Endothelial cell of umbilical vein (primary cell): ENCODE measurements around the gene MAEL. TPM values are rescaled to one million over a fixed set of nuclear protein-coding genes. Genes with fewer than 3 reads are reported as not detected.

ENCODE experiments used
- BruUV-seq: library from RNA; stranded (reverse); fragments of 400-500 nt; replicated peaks from 2 replicates; lab custom pipeline; 2021; lab: Mats Ljungman, UMichigan
- CTCF ChIA-PET: fragments of 300-600, 350-600 bp; sonication (Branson Sonifier 250); formaldehyde crosslinking; loops from one replicate; lab custom pipeline; 2021; ENCODE audit warnings: antibody characterized with exemption, inconsistent platforms; lab: Charles Lee
- POLR2A ChIA-PET: fragments of 300-600, 350-600 bp; sonication (Branson Sonifier 250); formaldehyde crosslinking; loops from one replicate; lab custom pipeline; 2021; ENCODE audit warnings: antibody characterized with exemption, inconsistent platforms; lab: Charles Lee
- DNase-seq: peaks from one replicate; pipeline ENCODE4 v3.0.0-alpha.2; 2011; ENCODE audit warnings: low read depth, low spot score
- FAIRE-seq: peaks from 2 replicates; lab custom pipeline; 2011; peaks lifted over from hg19 to GRCh38; lab: Jason Lieb, UNC
- H2AFZ ChIP-seq: 2 replicates; pipeline ENCODE4 v1.6.0; 2012; ENCODE audit warnings: low read depth, low read length, control low read depth, inconsistent platforms
- H3K27ac ChIP-seq: 2 replicates; pipeline ENCODE4 v1.5.1; 2011; ENCODE audit warnings: low read depth, mild to moderate bottlenecking, control low read depth, low read length, moderate library complexity; ENCODE audit not compliant: insufficient read depth
- H3K27me3 ChIP-seq, 2 experiments: 2 replicates each; pipeline versions ENCODE4 v1.6.0 to v1.6.1; 2011; ENCODE audit warnings: low read length in 2 of 2, mixed read lengths in 1 of 2; ENCODE audit not compliant: control insufficient read depth in 2 of 2, insufficient read depth in 2 of 2
- H3K36me3 ChIP-seq, 2 experiments: 2 replicates in 1 of 2; 3 replicates in 1 of 2; pipeline ENCODE4 v1.5.1; 2011; ENCODE audit warnings: low read length in 2 of 2, mild to moderate bottlenecking in 1 of 2, moderate library complexity in 1 of 2; ENCODE audit not compliant: control insufficient read depth in 2 of 2, insufficient read depth in 2 of 2; ENCODE audit errors: extremely low read depth in 1 of 2
- H3K4me1 ChIP-seq: 3 replicates; pipeline ENCODE4 v1.5.1; 2011; ENCODE audit warnings: mild to moderate bottlenecking, low read length; ENCODE audit not compliant: control insufficient read depth, insufficient read depth; ENCODE audit errors: extremely low read depth
- H3K4me2 ChIP-seq: 2 replicates; pipeline ENCODE4 v1.6.1; 2011; ENCODE audit warnings: low read length, control low read depth, mixed read lengths; ENCODE audit not compliant: insufficient read depth
- H3K4me3 ChIP-seq, 3 experiments: fragments of 200-600 bp in 1 of 3; sonication (generic), shearing (Covaris generic) in 1 of 3; replicated peaks in 1 of 3; 2 replicates each; pipeline ENCODE4 v1.5.1; 2011 to 2016; ENCODE audit warnings: control low read depth in 3 of 3, low read length in 3 of 3, mild to moderate bottlenecking in 2 of 3, inconsistent platforms in 1 of 3, low read depth in 1 of 3, moderate library complexity in 1 of 3; ENCODE audit not compliant: insufficient read depth in 1 of 3
- H3K79me2 ChIP-seq: 2 replicates; pipeline ENCODE4 v1.6.0; 2012; ENCODE audit warnings: low read length, inconsistent platforms; ENCODE audit not compliant: control insufficient read depth, insufficient read depth
- H3K9ac ChIP-seq: replicated peaks from 2 replicates; pipeline ENCODE3; 2011; ENCODE audit warnings: low read length, control low read depth; ENCODE audit not compliant: insufficient read depth; ENCODE audit errors: extremely low read depth
- H3K9me1 ChIP-seq: replicated peaks from 3 replicates; pipeline ENCODE4 v1.6.0; 2011; ENCODE audit warnings: mild to moderate bottlenecking, low read length; ENCODE audit not compliant: control insufficient read depth, insufficient read depth; ENCODE audit errors: extremely low read depth
- H3K9me3 ChIP-seq: replicated peaks from 2 replicates; pipeline ENCODE4 v1.5.1; 2012; ENCODE audit warnings: low read length, inconsistent platforms; ENCODE audit not compliant: control insufficient read depth, insufficient read depth
- H4K20me1 ChIP-seq: replicated peaks from 2 replicates; pipeline ENCODE3; 2011; ENCODE audit warnings: mild to moderate bottlenecking, low read length; ENCODE audit not compliant: control insufficient read depth, insufficient read depth; ENCODE audit errors: extremely low read depth
- EZH2 ChIP-seq: IDR thresholded peaks from 2 replicates; pipeline ENCODE4 v1.6.1; 2012; ENCODE audit warnings: borderline replicate concordance, low read depth, mild to moderate bottlenecking, moderate library complexity, low read length, inconsistent platforms; ENCODE audit not compliant: severe bottlenecking
- FOS ChIP-seq: IDR thresholded peaks from 2 replicates; pipeline ENCODE4 v1.6.1; 2011; ENCODE audit warnings: mild to moderate bottlenecking, low read length, moderate library complexity, borderline replicate concordance; ENCODE audit not compliant: insufficient read depth
- GATA2 ChIP-seq: IDR thresholded peaks from 2 replicates; pipeline ENCODE4 v1.7.0; 2011; ENCODE audit warnings: low read depth, mild to moderate bottlenecking, moderate library complexity, mixed read lengths, low read length; ENCODE audit not compliant: insufficient read length, insufficient read depth
- JUN ChIP-seq: IDR thresholded peaks from 2 replicates; pipeline ENCODE4 v1.6.1; 2011; ENCODE audit warnings: borderline replicate concordance, low read depth; ENCODE audit not compliant: insufficient read length, insufficient read depth
- MYC ChIP-seq: IDR thresholded peaks from one replicate; pipeline ENCODE4 v1.6.1; 2011; ENCODE audit warnings: mild to moderate bottlenecking, low read depth, low read length
- POLR2A ChIP-seq: IDR thresholded peaks from 2 replicates; pipeline ENCODE4 v1.6.1; 2012; ENCODE audit warnings: low read depth, mild to moderate bottlenecking, control low read depth, low read length
- POLR2AphosphoS5 ChIP-seq: IDR thresholded peaks from 2 replicates; pipeline ENCODE4 v1.6.1; 2012; ENCODE audit warnings: low read depth, mild to moderate bottlenecking, control low read depth, low read length, moderate library complexity; ENCODE audit not compliant: insufficient read depth
- dilution Hi-C: fragments of 300-500 bp; cut with MboI; formaldehyde crosslinking; loops from one replicate; pipeline ENCODE4 v1.15.0; 2019; ENCODE audit warnings: low sequenced_read_pairs; ENCODE audit not compliant: extremely low pct_ligation_motif_present
- intact Hi-C: fragments of 100-400 bp; cut with micrococcal nuclease; formaldehyde crosslinking; loops from one replicate; pipeline ENCODE4 v1.10.0; 2022
- polyA plus RNA-seq, 4 experiments: library from polyadenylated mRNA; depleted of rRNA in 3 of 4; stranded (reverse) in 3 of 4; unstranded in 1 of 4; fragments of >200 nt; gene quantifications; 2 replicates each; pipeline versions ENCODE4 v1.2.1 to v1.2.3, GENCODE V29; 2011 to 2012; ENCODE audit warnings: missing spikeins in 1 of 4
- total RNA-seq: library from RNA; stranded (reverse); gene quantifications from 2 replicates; pipeline ENCODE4 v1.2.3, GENCODE V29; 2021
- TF ChIP-seq, protein P1 (sequence below): IDR thresholded peaks from 2 replicates; pipeline ENCODE4 v1.6.1; 2011; ENCODE audit not compliant: insufficient read depth, insufficient read length
- TF ChIP-seq, protein P2 (sequence below), 2 donors: IDR thresholded peaks; 1 replicate in 1 of 2; 2 replicates in 1 of 2; pipeline ENCODE4 v1.5.1; 2011; ENCODE audit warnings: low read length in 2 of 2, mild to moderate bottlenecking in 2 of 2, moderate library complexity in 2 of 2, control low read depth in 1 of 2, inconsistent platforms in 1 of 2, low read depth in 1 of 2; ENCODE audit not compliant: insufficient read depth in 1 of 2; ENCODE audit errors: extremely low read depth in 1 of 2

MAEL gene
- total and polyA plus RNA-seq, 2 donors (not counting 3 experiments of a cell fraction or from before 2014, with no cell fraction given) = 0.04 TPM; not detected in 1

- no TSS peak for BruUV-seq
- Histone ChIP-seq H3K4me1 (no peaks in the 10 kb centered on the region), H3K9me1 (no peaks in the 10 kb centered on the region), H3K9me3 (no peaks in the 10 kb centered on the region), H3K36me3 (no peaks in the 10 kb centered on the region), H3K4me2 (no peak overlapping the region), H3K4me3 (no peak overlapping the region), H3K27ac (no peak overlapping the region), H3K79me2 (no peaks in the 10 kb centered on the region), H3K27me3 (no peaks in the 10 kb centered on the region), H4K20me1 (no peaks in the 10 kb centered on the region), H2AFZ (no peak overlapping the region), H3K9ac (no peak overlapping the region)
- dilution Hi-C loops = no loop called here
- intact Hi-C loops = no loop called here
- FAIRE-seq (no peak), DNase-seq (no peak)
- POLR2A ChIA-PET = no interaction called here
- CTCF ChIA-PET = interaction anchor here (0.8 to 1.3 kb wide), 2 partner anchors 20 to 26 kb away, joined by 3 read pairs; no protein-coding TSS in a partner anchor
- TF ChIP-seq POLR2AphosphoS5 = no peak
- TF ChIP-seq MYC = no peak
- no peak for TF ChIP-seq POLR2A
- TF ChIP-seq JUN = no peak
- TF ChIP-seq, protein P1, sequence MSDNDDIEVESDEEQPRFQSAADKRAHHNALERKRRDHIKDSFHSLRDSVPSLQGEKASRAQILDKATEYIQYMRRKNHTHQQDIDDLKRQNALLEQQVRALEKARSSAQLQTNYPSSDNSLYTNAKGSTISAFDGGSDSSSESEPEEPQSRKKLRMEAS = no peak
- no peak for TF ChIP-seq FOS
- no peak for TF ChIP-seq EZH2
- no peak for TF ChIP-seq GATA2
- TF ChIP-seq, protein P2, sequence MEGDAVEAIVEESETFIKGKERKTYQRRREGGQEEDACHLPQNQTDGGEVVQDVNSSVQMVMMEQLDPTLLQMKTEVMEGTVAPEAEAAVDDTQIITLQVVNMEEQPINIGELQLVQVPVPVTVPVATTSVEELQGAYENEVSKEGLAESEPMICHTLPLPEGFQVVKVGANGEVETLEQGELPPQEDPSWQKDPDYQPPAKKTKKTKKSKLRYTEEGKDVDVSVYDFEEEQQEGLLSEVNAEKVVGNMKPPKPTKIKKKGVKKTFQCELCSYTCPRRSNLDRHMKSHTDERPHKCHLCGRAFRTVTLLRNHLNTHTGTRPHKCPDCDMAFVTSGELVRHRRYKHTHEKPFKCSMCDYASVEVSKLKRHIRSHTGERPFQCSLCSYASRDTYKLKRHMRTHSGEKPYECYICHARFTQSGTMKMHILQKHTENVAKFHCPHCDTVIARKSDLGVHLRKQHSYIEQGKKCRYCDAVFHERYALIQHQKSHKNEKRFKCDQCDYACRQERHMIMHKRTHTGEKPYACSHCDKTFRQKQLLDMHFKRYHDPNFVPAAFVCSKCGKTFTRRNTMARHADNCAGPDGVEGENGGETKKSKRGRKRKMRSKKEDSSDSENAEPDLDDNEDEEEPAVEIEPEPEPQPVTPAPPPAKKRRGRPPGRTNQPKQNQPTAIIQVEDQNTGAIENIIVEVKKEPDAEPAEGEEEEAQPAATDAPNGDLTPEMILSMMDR (IDR thresholded peaks at IDR 0.05; ENCODE audit: extremely low read depth in 1 of 2, insufficient read depth in 1 of 2, low read depth in 1 of 2, low read length in 2 of 2) = no peak
Measured at GRCh38 chr1:167033646-167034045, 44.6 kb downstream of the MAEL start.
